GM23338 (cell line): Measurements from ENCODE around the gene RAPGEF5. TPM values are rescaled to one million over a fixed set of nuclear protein-coding genes. Genes with fewer than 3 reads are reported as not detected.
A peak's percentile ranks its signal among the peaks of the same experiment; 100 is the strongest.

ENCODE experiments used
- ATAC-seq: fragments of 200-7000 bp; cut with Tn5 transposase; 3 replicates; pipeline ENCODE4 v1.9.1; 2020
- DNase-seq: peaks from one replicate; pipeline ENCODE4 v3.0.0-alpha.2; 2015; ENCODE audit warnings: low spot score
- H2AFZ ChIP-seq: fragments of 200-600 bp; sonication (generic); 2 replicates; pipeline ENCODE4 v1.8.0; 2016; ENCODE audit warnings: antibody characterized with exemption, mild to moderate bottlenecking, moderate library complexity
- H3F3A ChIP-seq: fragments of 200-600 bp; sonication (generic); replicated peaks from 2 replicates; pipeline ENCODE4 v1.8.0; 2017; ENCODE audit warnings: antibody characterized with exemption, mixed run types, low read depth
- H3K27ac ChIP-seq: fragments of 200-600 bp; sonication (generic); 2 replicates; pipeline ENCODE4 v1.6.1; 2016; ENCODE audit warnings: low read depth
- H3K27me3 ChIP-seq: fragments of 200-600 bp; sonication (generic); 2 replicates; pipeline ENCODE4 v1.8.0; 2016; ENCODE audit warnings: mild to moderate bottlenecking, mixed run types, moderate library complexity; ENCODE audit not compliant: insufficient read depth
- H3K36me3 ChIP-seq: fragments of 200-600 bp; sonication (generic); 2 replicates; pipeline ENCODE4 v1.8.0; 2016; ENCODE audit warnings: mild to moderate bottlenecking; ENCODE audit not compliant: insufficient read depth
- H3K4me1 ChIP-seq: fragments of 200-600 bp; sonication (generic); 2 replicates; pipeline ENCODE4 v1.8.0; 2016; ENCODE audit warnings: mild to moderate bottlenecking, moderate library complexity; ENCODE audit not compliant: insufficient read depth
- H3K4me2 ChIP-seq: fragments of 200-600 bp; sonication (generic); 2 replicates; pipeline ENCODE4 v1.7.1; 2017; ENCODE audit warnings: mixed run types
- H3K4me3 ChIP-seq: fragments of 200-600 bp; sonication (generic); 2 replicates; pipeline ENCODE4 v1.6.1; 2016; ENCODE audit warnings: mixed run types
- H3K79me2 ChIP-seq: fragments of 200-600 bp; sonication (generic); replicated peaks from 2 replicates; pipeline ENCODE4 v1.8.0; 2017; ENCODE audit warnings: mild to moderate bottlenecking; ENCODE audit not compliant: insufficient read depth
- H3K9me2 ChIP-seq: fragments of 200-600 bp; sonication (generic); 2 replicates; pipeline ENCODE4 v1.8.0; 2017; ENCODE audit not compliant: insufficient read depth
- H4K20me1 ChIP-seq: fragments of 200-600 bp; sonication (generic); replicated peaks from 2 replicates; pipeline ENCODE4 v1.8.0; 2017; ENCODE audit warnings: mild to moderate bottlenecking; ENCODE audit not compliant: insufficient read depth
- H3K27ac Mint-ChIP-seq: 2 replicates; pipeline ENCODE4 v1.8.0; 2020; ENCODE audit warnings: inconsistent platforms, mild to moderate bottlenecking, moderate library complexity, mixed read lengths
- H3K27me3 Mint-ChIP-seq: 3 replicates; pipeline ENCODE4 v1.8.0; 2022; ENCODE audit warnings: low read depth, mild to moderate bottlenecking, moderate library complexity, mixed read lengths, inconsistent platforms; ENCODE audit not compliant: insufficient read depth, poor library complexity
- H3K36me3 Mint-ChIP-seq: 3 replicates; pipeline ENCODE4 v1.8.0; 2021; ENCODE audit warnings: low read depth, mild to moderate bottlenecking, inconsistent platforms, moderate library complexity, mixed read lengths
- H3K4me1 Mint-ChIP-seq: 3 replicates; pipeline ENCODE4 v1.8.0; 2020; ENCODE audit warnings: mild to moderate bottlenecking, inconsistent platforms, mixed read lengths
- H3K4me3 Mint-ChIP-seq: 3 replicates; pipeline ENCODE4 v1.8.0; 2021; ENCODE audit warnings: moderate library complexity, mild to moderate bottlenecking, inconsistent platforms, mixed read lengths
- H3K9me3 Mint-ChIP-seq: 3 replicates; pipeline ENCODE4 v1.8.0; 2020; ENCODE audit warnings: moderate library complexity, mild to moderate bottlenecking, inconsistent platforms, mixed read lengths
- STAT1 ChIP-seq: IDR thresholded peaks from one replicate; pipeline ENCODE4 v1.6.1; 2016; ENCODE audit warnings: antibody characterized with exemption; ENCODE audit not compliant: unreplicated experiment
- polyA plus RNA-seq: library from polyadenylated mRNA; unstranded; fragments of >200 nt; fragmentation: Nextera tagmentation; extraction: Ambion mirVana; gene quantifications from 2 replicates; pipeline ENCODE4 v1.2.1, GENCODE V29; 2016
- total RNA-seq: library from RNA; depleted of rRNA; stranded (reverse); fragments of >200 nt; shearing (Covaris generic); gene quantifications from 2 replicates; pipeline ENCODE4 v1.2.3, GENCODE V29; 2014
- TF ChIP-seq, protein P1 (sequence below): fragments of 250-450 bp; sonication (Bioruptor Pico); IDR thresholded peaks from 2 replicates; pipeline ENCODE4 v1.5.0; 2020; ENCODE audit warnings: mild to moderate bottlenecking, moderate library complexity
- TF ChIP-seq, protein P2 (sequence below): IDR thresholded peaks from 2 replicates; pipeline ENCODE4 v1.6.1; 2016; ENCODE audit warnings: antibody characterized with exemption
- TF ChIP-seq, protein P3 (sequence below), 2 experiments: fragments of 200-600 bp in 1 of 2; sonication (generic) in 1 of 2; conservative IDR thresholded peaks; 2 replicates each; pipeline versions ENCODE4 v1.5.1 to v1.6.1; 2016 to 2017; ENCODE audit warnings: antibody characterized with exemption in 2 of 2, low read depth in 2 of 2, mild to moderate bottlenecking in 2 of 2, moderate library complexity in 1 of 2

Gene RAPGEF5
- total and polyA plus RNA-seq, 2 experiments from 2014 or later = 6.3 to 13.1 TPM

DNA sequence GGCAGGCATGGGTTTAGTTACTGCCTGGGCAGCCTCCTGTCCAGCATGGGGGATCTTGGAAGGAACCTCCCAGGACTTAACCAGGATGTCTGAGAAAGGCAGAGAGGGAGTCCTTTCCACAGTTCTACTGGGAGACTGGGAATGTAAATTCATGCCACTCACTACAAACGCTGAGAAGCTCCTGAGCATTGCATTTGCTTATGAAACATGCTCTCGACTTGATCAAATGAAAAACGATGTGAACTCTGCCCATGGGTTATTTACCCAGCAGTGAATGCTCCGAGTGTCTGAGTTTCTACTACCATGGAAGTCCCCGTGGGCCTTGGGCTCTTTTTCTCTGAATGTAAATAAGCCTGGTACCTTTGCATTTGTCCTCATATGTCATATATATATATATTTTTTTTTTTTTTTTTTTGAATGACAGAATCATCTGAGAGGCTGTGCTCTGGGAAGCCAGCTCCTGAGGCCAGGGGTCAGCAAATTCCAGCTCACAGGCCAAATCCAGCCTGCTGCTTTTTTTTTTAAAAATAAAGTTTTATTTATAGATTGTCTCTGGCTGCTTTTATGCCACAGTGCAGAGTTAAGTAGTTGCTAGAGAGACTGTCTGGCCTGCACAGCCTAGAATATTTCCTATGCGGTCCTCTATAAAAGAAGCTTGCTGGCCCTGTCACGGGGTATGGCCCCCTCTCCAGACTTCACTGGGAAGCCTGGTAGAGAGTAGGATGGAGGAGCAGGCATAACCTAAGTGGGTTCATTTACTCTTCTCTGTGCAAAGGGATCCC, 21.4 kb upstream of the RAPGEF5 start (continued):
- TF ChIP-seq, protein P1, sequence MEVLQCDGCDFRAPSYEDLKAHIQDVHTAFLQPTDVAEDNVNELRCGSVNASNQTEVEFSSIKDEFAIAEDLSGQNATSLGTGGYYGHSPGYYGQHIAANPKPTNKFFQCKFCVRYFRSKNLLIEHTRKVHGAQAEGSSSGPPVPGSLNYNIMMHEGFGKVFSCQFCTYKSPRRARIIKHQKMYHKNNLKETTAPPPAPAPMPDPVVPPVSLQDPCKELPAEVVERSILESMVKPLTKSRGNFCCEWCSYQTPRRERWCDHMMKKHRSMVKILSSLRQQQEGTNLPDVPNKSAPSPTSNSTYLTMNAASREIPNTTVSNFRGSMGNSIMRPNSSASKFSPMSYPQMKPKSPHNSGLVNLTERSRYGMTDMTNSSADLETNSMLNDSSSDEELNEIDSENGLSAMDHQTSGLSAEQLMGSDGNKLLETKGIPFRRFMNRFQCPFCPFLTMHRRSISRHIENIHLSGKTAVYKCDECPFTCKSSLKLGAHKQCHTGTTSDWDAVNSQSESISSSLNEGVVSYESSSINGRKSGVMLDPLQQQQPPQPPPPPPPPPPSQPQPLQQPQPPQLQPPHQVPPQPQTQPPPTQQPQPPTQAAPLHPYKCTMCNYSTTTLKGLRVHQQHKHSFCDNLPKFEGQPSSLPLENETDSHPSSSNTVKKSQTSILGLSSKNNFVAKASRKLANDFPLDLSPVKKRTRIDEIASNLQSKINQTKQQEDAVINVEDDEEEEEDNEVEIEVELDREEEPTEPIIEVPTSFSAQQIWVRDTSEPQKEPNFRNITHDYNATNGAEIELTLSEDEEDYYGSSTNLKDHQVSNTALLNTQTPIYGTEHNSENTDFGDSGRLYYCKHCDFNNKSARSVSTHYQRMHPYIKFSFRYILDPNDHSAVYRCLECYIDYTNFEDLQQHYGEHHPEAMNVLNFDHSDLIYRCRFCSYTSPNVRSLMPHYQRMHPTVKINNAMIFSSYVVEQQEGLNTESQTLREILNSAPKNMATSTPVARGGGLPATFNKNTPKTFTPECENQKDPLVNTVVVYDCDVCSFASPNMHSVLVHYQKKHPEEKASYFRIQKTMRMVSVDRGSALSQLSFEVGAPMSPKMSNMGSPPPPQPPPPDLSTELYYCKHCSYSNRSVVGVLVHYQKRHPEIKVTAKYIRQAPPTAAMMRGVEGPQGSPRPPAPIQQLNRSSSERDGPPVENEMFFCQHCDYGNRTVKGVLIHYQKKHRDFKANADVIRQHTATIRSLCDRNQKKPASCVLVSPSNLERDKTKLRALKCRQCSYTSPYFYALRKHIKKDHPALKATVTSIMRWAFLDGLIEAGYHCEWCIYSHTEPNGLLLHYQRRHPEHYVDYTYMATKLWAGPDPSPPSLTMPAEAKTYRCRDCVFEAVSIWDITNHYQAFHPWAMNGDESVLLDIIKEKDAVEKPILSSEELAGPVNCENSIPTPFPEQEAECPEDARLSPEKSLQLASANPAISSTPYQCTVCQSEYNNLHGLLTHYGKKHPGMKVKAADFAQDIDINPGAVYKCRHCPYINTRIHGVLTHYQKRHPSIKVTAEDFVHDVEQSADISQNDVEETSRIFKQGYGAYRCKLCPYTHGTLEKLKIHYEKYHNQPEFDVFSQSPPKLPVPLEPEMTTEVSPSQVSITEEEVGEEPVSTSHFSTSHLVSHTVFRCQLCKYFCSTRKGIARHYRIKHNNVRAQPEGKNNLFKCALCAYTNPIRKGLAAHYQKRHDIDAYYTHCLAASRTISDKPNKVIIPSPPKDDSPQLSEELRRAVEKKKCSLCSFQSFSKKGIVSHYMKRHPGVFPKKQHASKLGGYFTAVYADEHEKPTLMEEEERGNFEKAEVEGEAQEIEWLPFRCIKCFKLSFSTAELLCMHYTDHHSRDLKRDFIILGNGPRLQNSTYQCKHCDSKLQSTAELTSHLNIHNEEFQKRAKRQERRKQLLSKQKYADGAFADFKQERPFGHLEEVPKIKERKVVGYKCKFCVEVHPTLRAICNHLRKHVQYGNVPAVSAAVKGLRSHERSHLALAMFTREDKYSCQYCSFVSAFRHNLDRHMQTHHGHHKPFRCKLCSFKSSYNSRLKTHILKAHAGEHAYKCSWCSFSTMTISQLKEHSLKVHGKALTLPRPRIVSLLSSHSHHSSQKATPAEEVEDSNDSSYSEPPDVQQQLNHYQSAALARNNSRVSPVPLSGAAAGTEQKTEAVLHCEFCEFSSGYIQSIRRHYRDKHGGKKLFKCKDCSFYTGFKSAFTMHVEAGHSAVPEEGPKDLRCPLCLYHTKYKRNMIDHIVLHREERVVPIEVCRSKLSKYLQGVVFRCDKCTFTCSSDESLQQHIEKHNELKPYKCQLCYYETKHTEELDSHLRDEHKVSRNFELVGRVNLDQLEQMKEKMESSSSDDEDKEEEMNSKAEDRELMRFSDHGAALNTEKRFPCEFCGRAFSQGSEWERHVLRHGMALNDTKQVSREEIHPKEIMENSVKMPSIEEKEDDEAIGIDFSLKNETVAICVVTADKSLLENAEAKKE (CRISPR knock-in tag) = no peak
- TF ChIP-seq, protein P2, sequence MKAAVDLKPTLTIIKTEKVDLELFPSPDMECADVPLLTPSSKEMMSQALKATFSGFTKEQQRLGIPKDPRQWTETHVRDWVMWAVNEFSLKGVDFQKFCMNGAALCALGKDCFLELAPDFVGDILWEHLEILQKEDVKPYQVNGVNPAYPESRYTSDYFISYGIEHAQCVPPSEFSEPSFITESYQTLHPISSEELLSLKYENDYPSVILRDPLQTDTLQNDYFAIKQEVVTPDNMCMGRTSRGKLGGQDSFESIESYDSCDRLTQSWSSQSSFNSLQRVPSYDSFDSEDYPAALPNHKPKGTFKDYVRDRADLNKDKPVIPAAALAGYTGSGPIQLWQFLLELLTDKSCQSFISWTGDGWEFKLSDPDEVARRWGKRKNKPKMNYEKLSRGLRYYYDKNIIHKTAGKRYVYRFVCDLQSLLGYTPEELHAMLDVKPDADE = no peak
- TF ChIP-seq STAT1 = no peak
- TF ChIP-seq, protein P3, sequence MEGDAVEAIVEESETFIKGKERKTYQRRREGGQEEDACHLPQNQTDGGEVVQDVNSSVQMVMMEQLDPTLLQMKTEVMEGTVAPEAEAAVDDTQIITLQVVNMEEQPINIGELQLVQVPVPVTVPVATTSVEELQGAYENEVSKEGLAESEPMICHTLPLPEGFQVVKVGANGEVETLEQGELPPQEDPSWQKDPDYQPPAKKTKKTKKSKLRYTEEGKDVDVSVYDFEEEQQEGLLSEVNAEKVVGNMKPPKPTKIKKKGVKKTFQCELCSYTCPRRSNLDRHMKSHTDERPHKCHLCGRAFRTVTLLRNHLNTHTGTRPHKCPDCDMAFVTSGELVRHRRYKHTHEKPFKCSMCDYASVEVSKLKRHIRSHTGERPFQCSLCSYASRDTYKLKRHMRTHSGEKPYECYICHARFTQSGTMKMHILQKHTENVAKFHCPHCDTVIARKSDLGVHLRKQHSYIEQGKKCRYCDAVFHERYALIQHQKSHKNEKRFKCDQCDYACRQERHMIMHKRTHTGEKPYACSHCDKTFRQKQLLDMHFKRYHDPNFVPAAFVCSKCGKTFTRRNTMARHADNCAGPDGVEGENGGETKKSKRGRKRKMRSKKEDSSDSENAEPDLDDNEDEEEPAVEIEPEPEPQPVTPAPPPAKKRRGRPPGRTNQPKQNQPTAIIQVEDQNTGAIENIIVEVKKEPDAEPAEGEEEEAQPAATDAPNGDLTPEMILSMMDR (conservative IDR thresholded peaks at IDR 0.05; ENCODE audit: low read depth in 2 of 2) = no peak

DNA sequence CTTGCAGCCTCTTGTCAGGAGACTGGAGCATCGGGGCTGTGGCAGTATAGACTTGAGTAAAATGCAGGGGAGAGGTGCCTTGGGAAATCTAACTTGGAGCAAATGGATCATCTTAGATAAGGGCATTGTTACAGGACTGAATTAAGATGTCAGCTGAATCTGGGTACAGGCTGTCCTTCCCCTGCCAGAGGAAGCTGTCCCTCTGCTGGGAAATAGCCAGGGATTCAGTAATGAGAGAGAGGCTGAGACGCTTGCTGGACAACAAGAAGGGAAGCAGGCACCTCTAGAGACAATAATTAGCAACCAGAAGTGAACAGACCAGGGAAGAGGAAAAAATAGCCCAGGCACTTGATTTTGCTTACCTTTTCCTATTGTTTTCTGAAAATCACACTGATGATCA, 20.7 kb upstream of the RAPGEF5 start:
- no peaks in the 10 kb centered on the region for H3K79me2 ChIP-seq
- ATAC-seq = no peak
- H4K20me1 ChIP-seq = no peaks in the 10 kb centered on the region
- no peak overlapping the region; the same call in 1 of the 2 replicates for H3K27ac Mint-ChIP-seq
- no peak overlapping the region for H3K4me2 ChIP-seq
- no peaks in the 10 kb centered on the region for H3K27me3 ChIP-seq
- H2AFZ ChIP-seq = peak overlapping the region; percentile 72; the same call in 1 of the 2 replicates
- DNase-seq = no peak
- no peaks in the 10 kb centered on the region for H3K36me3 ChIP-seq
- no peaks in the 10 kb centered on the region for H3K36me3 Mint-ChIP-seq
- H3K4me3 ChIP-seq = no peak overlapping the region
- H3K4me1 Mint-ChIP-seq = peaks cover 13% of the 10 kb centered on the region
- H3K4me1 ChIP-seq = peaks cover 3% of the 10 kb centered on the region; the same call in 1 of the 2 replicates
- H3K27me3 Mint-ChIP-seq = peaks cover 2% of the 10 kb centered on the region
- no peaks in the 10 kb centered on the region for H3F3A ChIP-seq
- H3K27ac ChIP-seq = no peak overlapping the region
- no peaks in the 10 kb centered on the region for H3K9me3 Mint-ChIP-seq
- no peak overlapping the region for H3K4me3 Mint-ChIP-seq
- no peaks in the 10 kb centered on the region for H3K9me2 ChIP-seq
- TF ChIP-seq, protein P1 (CRISPR knock-in tag) = no peak
- TF ChIP-seq STAT1 = no peak
